B cell (primary cell): ENCODE measurements around the gene TAS2R14. TPM values are rescaled to one million over a fixed set of nuclear protein-coding genes. Genes with fewer than 3 reads are reported as not detected.

ENCODE experiments used
- ATAC-seq: fragments of 200-7000 bp; cut with Tn5 transposase; one replicate; pipeline ENCODE4 v1.10.0; 2021; ENCODE audit warnings: low read depth, mild to moderate bottlenecking, moderate number of reproducible peaks, moderate library complexity
- CTCF ChIA-PET: fragments of 350-600 bp; sonication (Branson Sonifier 250); formaldehyde crosslinking; loops from one replicate; lab custom pipeline; 2021; ENCODE audit warnings: antibody characterized with exemption, inconsistent platforms; lab: Charles Lee
- POLR2A ChIA-PET: fragments of 350-600 bp; sonication (Branson Sonifier 250); formaldehyde crosslinking; loops from one replicate; lab custom pipeline; 2021; ENCODE audit warnings: antibody characterized with exemption; lab: Charles Lee
- DNase-seq: peaks from one replicate; pipeline ENCODE4 v3.0.0; 2013
- H2AFZ ChIP-seq: 2 replicates; pipeline ENCODE4 v1.6.1; 2012; ENCODE audit warnings: mild to moderate bottlenecking, low read depth, low read length; ENCODE audit not compliant: insufficient read depth, poor library complexity, severe bottlenecking
- H3K27ac ChIP-seq, 2 donors: 1 replicate in 1 of 2; 2 replicates in 1 of 2; pipeline ENCODE4 v1.5.1; 2012 to 2013; ENCODE audit warnings: low read length in 2 of 2, mild to moderate bottlenecking in 2 of 2, moderate library complexity in 1 of 2
- H3K27me3 ChIP-seq, 4 experiments: fragments of 200-600 bp in 1 of 4; sonication (generic) in 1 of 4; replicated peaks in 1 of 4; 1 replicate in 2 of 4; 2 replicates in 2 of 4; pipeline versions ENCODE4 v1.6.1 to v1.7.0; 2013 to 2016; ENCODE audit warnings: low read length in 3 of 4, mild to moderate bottlenecking in 2 of 4, mixed read lengths in 1 of 4, moderate library complexity in 1 of 4; ENCODE audit not compliant: insufficient read depth in 4 of 4, control insufficient read depth in 3 of 4; ENCODE audit errors: control extremely low read depth in 1 of 4
- H3K36me3 ChIP-seq, 2 experiments: replicated peaks in 1 of 2; 1 replicate in 1 of 2; 2 replicates in 1 of 2; pipeline versions ENCODE4 v1.6.1 to v1.7.1; 2013; ENCODE audit warnings: low read length in 1 of 2; ENCODE audit not compliant: insufficient read depth in 2 of 2, control insufficient read depth in 1 of 2; ENCODE audit errors: control extremely low read depth in 1 of 2, extremely low read depth in 1 of 2
- H3K4me1 ChIP-seq, 2 donors: fragments of 200-600 bp in 1 of 2; sonication (generic) in 1 of 2; 1 replicate in 1 of 2; 2 replicates in 1 of 2; pipeline versions ENCODE4 v1.5.1 to v1.6.1; 2013 to 2017; ENCODE audit warnings: low read length in 2 of 2; ENCODE audit not compliant: control insufficient read depth in 2 of 2, insufficient read depth in 2 of 2
- H3K4me2 ChIP-seq: replicated peaks from 2 replicates; pipeline ENCODE3; 2012; ENCODE audit warnings: mild to moderate bottlenecking, low read depth, low read length; ENCODE audit not compliant: poor library complexity, severe bottlenecking
- H3K4me3 ChIP-seq, 5 experiments: fragments of 200-600 bp in 1 of 5; sonication (generic) in 1 of 5; 1 replicate in 3 of 5; 2 replicates in 2 of 5; pipeline versions ENCODE4 v1.5.1 to v1.7.0; 2011 to 2016; ENCODE audit warnings: low read length in 4 of 5, mild to moderate bottlenecking in 4 of 5, low read depth in 2 of 5, control low read depth in 1 of 5, moderate library complexity in 1 of 5; ENCODE audit not compliant: insufficient read depth in 1 of 5; ENCODE audit errors: control extremely low read depth in 1 of 5, extremely low read depth in 1 of 5
- H3K79me2 ChIP-seq: fragments of 200-600 bp; sonication (generic); one replicate; pipeline ENCODE4 v1.6.0; 2016; ENCODE audit warnings: low read length; ENCODE audit not compliant: control insufficient read depth, insufficient read depth
- H3K9ac ChIP-seq: fragments of 200-600 bp; sonication (generic); 2 replicates; pipeline ENCODE4 v1.6.1; 2017; ENCODE audit warnings: mild to moderate bottlenecking, low read length, moderate library complexity
- H3K9me3 ChIP-seq, 3 donors: one replicate each; pipeline versions ENCODE4 v1.6.1 to v1.7.1; 2013; ENCODE audit warnings: low read length in 2 of 3; ENCODE audit not compliant: control insufficient read depth in 2 of 3, insufficient read depth in 1 of 3; ENCODE audit errors: control extremely low read depth in 1 of 3
- H4K20me1 ChIP-seq: 2 replicates; pipeline ENCODE4 v1.6.0; 2012; ENCODE audit warnings: mild to moderate bottlenecking, low read length; ENCODE audit not compliant: insufficient read depth, control insufficient read depth, poor library complexity, severe bottlenecking
- H3K27ac Mint-ChIP-seq: one replicate; pipeline ENCODE4 v1.8.0; 2021; ENCODE audit warnings: mixed read lengths
- H3K27me3 Mint-ChIP-seq: one replicate; pipeline ENCODE4 v1.8.0; 2021; ENCODE audit warnings: mixed read lengths
- H3K4me1 Mint-ChIP-seq: one replicate; pipeline ENCODE4 v1.8.0; 2021; ENCODE audit warnings: mixed read lengths
- H3K4me3 Mint-ChIP-seq: one replicate; pipeline ENCODE4 v1.8.0; 2021; ENCODE audit warnings: mixed read lengths
- H3K9me3 Mint-ChIP-seq: one replicate; pipeline ENCODE4 v1.8.0; 2022; ENCODE audit warnings: mixed read lengths; ENCODE audit not compliant: insufficient read depth
- EZH2 ChIP-seq: IDR thresholded peaks from 2 replicates; pipeline ENCODE4 v1.6.1; 2012; ENCODE audit warnings: borderline replicate concordance, low read depth, mild to moderate bottlenecking, moderate library complexity, low read length; ENCODE audit not compliant: insufficient read depth, poor library complexity, severe bottlenecking
- WGBS: methylation state at CpG from one replicate; pipeline ENCODE4 v1.1.5; 2013; ENCODE audit warnings: missing lambda C conversion rate; ENCODE audit not compliant: insufficient coverage; 5-methylcytosine and 5-hydroxymethylcytosine counted together
- intact Hi-C: fragments of 100-400 bp; cut with micrococcal nuclease; formaldehyde crosslinking; loops from one replicate; pipeline ENCODE4 v1.10.0; 2022
- polyA plus RNA-seq: library from polyadenylated mRNA; depleted of rRNA; stranded (reverse); fragments of >200 nt; gene quantifications from 2 replicates; pipeline ENCODE4 v1.2.3, GENCODE V29; 2012
- total RNA-seq, 2 donors: library from RNA; stranded (reverse); fragments of 120-200 nt in 1 of 2; gene quantifications; 1 replicate in 1 of 2; 2 replicates in 1 of 2; pipeline versions ENCODE4 v1.2.3 to v1.2.4, GENCODE V29; 2013 to 2022
- TF ChIP-seq, protein P1 (sequence below): fragments of 200-600 bp; IDR thresholded peaks from one replicate; pipeline ENCODE4 v1.8.0; 2022; ENCODE audit warnings: antibody characterized with exemption, mild to moderate bottlenecking

TAS2R14 gene
- total and polyA plus RNA-seq, 2 donors (not counting 1 experiment from before 2014, with no cell fraction given): 2.8 to 3.4 TPM

DNA sequence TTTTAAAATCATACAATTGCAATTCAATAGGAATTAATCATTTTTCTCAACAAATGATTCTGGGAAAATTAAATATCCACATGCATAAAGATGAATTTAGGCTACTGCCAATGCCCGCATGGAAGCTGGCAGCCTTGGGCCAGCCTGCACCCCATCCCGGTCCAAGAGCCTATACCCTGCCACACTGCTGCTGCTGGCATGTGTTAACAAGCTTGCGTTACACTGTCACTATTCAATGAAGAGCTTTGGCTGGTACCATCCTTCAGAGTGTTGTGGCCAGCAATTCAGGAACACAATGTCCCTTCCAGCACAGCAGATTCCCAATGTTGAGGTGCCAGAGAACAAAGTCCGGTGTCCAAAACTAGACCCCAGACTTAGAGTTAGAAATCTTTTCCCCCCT is 13.6 kb upstream of the TAS2R14 start:
- no peaks in the 10 kb centered on the region for H4K20me1 ChIP-seq
- no peak overlapping the region for H3K27ac ChIP-seq
- peaks cover 13% of the 10 kb centered on the region for H3K79me2 ChIP-seq
- CTCF ChIA-PET: no interaction called here
- H3K27ac Mint-ChIP-seq: no peak overlapping the region
- no peak overlapping the region for H3K4me2 ChIP-seq
- no peak for DNase-seq
- ATAC-seq: no peak
- H3K4me3 ChIP-seq: no peak overlapping the region
- no peak overlapping the region for H3K4me3 Mint-ChIP-seq
- H3K27me3 ChIP-seq: no peaks in the 10 kb centered on the region
- H3K4me1 ChIP-seq: no peaks in the 10 kb centered on the region
- no peak overlapping the region for H2AFZ ChIP-seq
- TF ChIP-seq EZH2: no peak
- TF ChIP-seq, protein P1, sequence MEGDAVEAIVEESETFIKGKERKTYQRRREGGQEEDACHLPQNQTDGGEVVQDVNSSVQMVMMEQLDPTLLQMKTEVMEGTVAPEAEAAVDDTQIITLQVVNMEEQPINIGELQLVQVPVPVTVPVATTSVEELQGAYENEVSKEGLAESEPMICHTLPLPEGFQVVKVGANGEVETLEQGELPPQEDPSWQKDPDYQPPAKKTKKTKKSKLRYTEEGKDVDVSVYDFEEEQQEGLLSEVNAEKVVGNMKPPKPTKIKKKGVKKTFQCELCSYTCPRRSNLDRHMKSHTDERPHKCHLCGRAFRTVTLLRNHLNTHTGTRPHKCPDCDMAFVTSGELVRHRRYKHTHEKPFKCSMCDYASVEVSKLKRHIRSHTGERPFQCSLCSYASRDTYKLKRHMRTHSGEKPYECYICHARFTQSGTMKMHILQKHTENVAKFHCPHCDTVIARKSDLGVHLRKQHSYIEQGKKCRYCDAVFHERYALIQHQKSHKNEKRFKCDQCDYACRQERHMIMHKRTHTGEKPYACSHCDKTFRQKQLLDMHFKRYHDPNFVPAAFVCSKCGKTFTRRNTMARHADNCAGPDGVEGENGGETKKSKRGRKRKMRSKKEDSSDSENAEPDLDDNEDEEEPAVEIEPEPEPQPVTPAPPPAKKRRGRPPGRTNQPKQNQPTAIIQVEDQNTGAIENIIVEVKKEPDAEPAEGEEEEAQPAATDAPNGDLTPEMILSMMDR: no peak
- H3K9me3 ChIP-seq: peaks cover 3 to 8% (median 5%) of the 10 kb centered on the region in 3 donors
- H3K27me3 Mint-ChIP-seq: no peaks in the 10 kb centered on the region
- 100% methylated on average over 4 of the region's 4 CpGs for WGBS
- H3K4me1 Mint-ChIP-seq: no peaks in the 10 kb centered on the region
- H3K36me3 ChIP-seq: peaks cover 0 to 4% of the 10 kb centered on the region in 2 experiments
- POLR2A ChIA-PET: no interaction called here
- intact Hi-C loops: no loop called here
- H3K9ac ChIP-seq: no peak overlapping the region
- peaks cover 8% of the 10 kb centered on the region for H3K9me3 Mint-ChIP-seq

DNA sequence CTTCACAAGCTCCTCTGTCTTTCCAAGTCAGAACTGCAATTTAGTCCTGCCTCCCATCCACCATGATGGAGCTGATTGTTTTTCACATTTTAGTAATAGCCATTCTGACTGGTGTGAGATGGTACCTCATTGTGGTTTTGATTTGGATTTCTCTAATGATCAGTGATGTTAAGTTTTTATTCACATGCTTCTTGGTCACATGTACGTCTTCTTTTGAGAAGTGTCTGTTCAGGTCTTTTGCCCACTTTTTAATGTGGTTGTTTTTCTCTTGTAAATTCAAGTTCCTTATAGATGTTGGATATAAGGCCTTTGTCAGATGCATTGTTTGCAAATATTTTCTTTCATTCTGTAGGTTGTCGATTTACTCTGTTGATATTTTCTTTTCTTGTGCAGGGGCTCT is 4.1 kb upstream of the TAS2R14 start:
- POLR2A ChIA-PET: no interaction called here
- Histone ChIP-seq H3K4me1 (no peaks in the 10 kb centered on the region), H4K20me1 (no peaks in the 10 kb centered on the region), H3K36me3 (peaks cover 0 to 1% of the 10 kb centered on the region in 2 experiments), H2AFZ (no peak overlapping the region), H3K79me2 (no peaks in the 10 kb centered on the region), H3K4me3 (no peak overlapping the region), H3K4me2 (no peak overlapping the region), H3K27me3 (no peaks in the 10 kb centered on the region), H3K27ac (no peak overlapping the region), H3K9ac (no peak overlapping the region), H3K9me3 (peaks cover 0 to 3% (median 0%) of the 10 kb centered on the region in 3 donors)
- ATAC-seq: no peak
- Mint-ChIP-seq H3K4me1 (no peaks in the 10 kb centered on the region), H3K27me3 (no peaks in the 10 kb centered on the region), H3K4me3 (no peak overlapping the region), H3K9me3 (peaks cover 2% of the 10 kb centered on the region), H3K27ac (no peak overlapping the region)
- DNase-seq: no peak
- WGBS: 100% methylated on average over 1 of the region's 2 CpGs
- CTCF ChIA-PET: no interaction called here
- no peak for TF ChIP-seq EZH2
- TF ChIP-seq, protein P1: no peak
- intact Hi-C loops: no loop called here
